Naive thymus-derived CD4-positive, alpha-beta T cell (primary cell): ENCODE results near the gene DNAJC3. TPM values are rescaled to one million over a fixed set of nuclear protein-coding genes. Genes with fewer than 3 reads are reported as not detected.
"Not testable (repeated sequence)": the region's sequence is repeated elsewhere in the genome, so short reads cannot be mapped to it uniquely, and the experiment has no call there.

Experiments
- ATAC-seq: fragments of 150-1000 bp; cut with Tn5 transposase; 2 replicates; pipeline ENCODE4 v1.10.0; 2021; ENCODE audit warnings: mild to moderate bottlenecking, moderate library complexity
- CTCF ChIA-PET: fragments of 350-600 bp; sonication (Branson Sonifier 250); formaldehyde crosslinking; loops from one replicate; lab custom pipeline; 2021; ENCODE audit warnings: antibody characterized with exemption; lab: Charles Lee
- POLR2A ChIA-PET: fragments of 350-600 bp; sonication (Branson Sonifier 250); formaldehyde crosslinking; loops from one replicate; lab custom pipeline; 2021; ENCODE audit warnings: antibody characterized with exemption, inconsistent platforms; lab: Charles Lee
- DNase-seq, 9 donors: peaks; one replicate each; pipeline versions ENCODE4 v3.0.0 to v3.0.0-alpha.2; 2020 to 2022; ENCODE audit warnings: mixed read lengths in 1 of 9
- H3K27ac ChIP-seq: one replicate; pipeline ENCODE4 v1.7.0; 2013; ENCODE audit warnings: mild to moderate bottlenecking, low read depth, low read length, moderate library complexity
- H3K27me3 ChIP-seq, 2 donors: one replicate each; pipeline ENCODE4 v1.7.0; 2013; ENCODE audit warnings: low read length in 2 of 2, mild to moderate bottlenecking in 2 of 2, moderate library complexity in 2 of 2; ENCODE audit not compliant: control insufficient read depth in 2 of 2, insufficient read depth in 2 of 2
- H3K36me3 ChIP-seq, 3 experiments: 1 replicate in 2 of 3; 2 replicates in 1 of 3; pipeline ENCODE4 v1.7.0; 2013; ENCODE audit warnings: low read length in 3 of 3, mild to moderate bottlenecking in 3 of 3, moderate library complexity in 1 of 3; ENCODE audit not compliant: insufficient read depth in 3 of 3, control insufficient read depth in 2 of 3
- H3K4me1 ChIP-seq, 2 donors: one replicate each; pipeline ENCODE4 v1.7.0; 2013; ENCODE audit warnings: low read length in 2 of 2, mild to moderate bottlenecking in 2 of 2, moderate library complexity in 1 of 2; ENCODE audit not compliant: control insufficient read depth in 2 of 2, insufficient read depth in 2 of 2
- H3K4me3 ChIP-seq: 2 replicates; pipeline ENCODE4 v1.7.0; 2013; ENCODE audit warnings: mild to moderate bottlenecking, low read length
- H3K9me3 ChIP-seq, 3 experiments: 1 replicate in 2 of 3; 2 replicates in 1 of 3; pipeline ENCODE4 v1.7.0; 2013; ENCODE audit warnings: low read length in 3 of 3; ENCODE audit not compliant: control insufficient read depth in 2 of 3
- H3K27ac Mint-ChIP-seq, 9 donors: one replicate each; pipeline ENCODE4 v1.8.0; 2020 to 2022; ENCODE audit warnings: mixed read lengths in 9 of 9, mild to moderate bottlenecking in 8 of 9, moderate library complexity in 5 of 9, inconsistent platforms in 2 of 9
- H3K27me3 Mint-ChIP-seq, 5 donors: one replicate each; pipeline ENCODE4 v1.8.0; 2021 to 2022; ENCODE audit warnings: mixed read lengths in 5 of 5, mild to moderate bottlenecking in 1 of 5
- H3K36me3 Mint-ChIP-seq, 5 donors: one replicate each; pipeline ENCODE4 v1.8.0; 2020 to 2022; ENCODE audit warnings: mixed read lengths in 5 of 5, mild to moderate bottlenecking in 3 of 5, inconsistent platforms in 1 of 5
- H3K4me1 Mint-ChIP-seq, 7 donors: one replicate each; pipeline ENCODE4 v1.8.0; 2020 to 2022; ENCODE audit warnings: mixed read lengths in 7 of 7, mild to moderate bottlenecking in 3 of 7, inconsistent platforms in 1 of 7
- H3K4me3 Mint-ChIP-seq, 10 donors: one replicate each; pipeline ENCODE4 v1.8.0; 2020 to 2022; ENCODE audit warnings: mild to moderate bottlenecking in 10 of 10, mixed read lengths in 10 of 10, moderate library complexity in 6 of 10, inconsistent platforms in 2 of 10
- H3K9me3 Mint-ChIP-seq, 11 donors: one replicate each; pipeline ENCODE4 v1.8.0; 2020 to 2022; ENCODE audit warnings: mixed read lengths in 11 of 11, mild to moderate bottlenecking in 4 of 11, inconsistent platforms in 1 of 11, moderate library complexity in 1 of 11
- intact Hi-C, 2 donors: fragments of 100-400 bp; cut with micrococcal nuclease; formaldehyde crosslinking; loops; one replicate each; pipeline ENCODE4 v1.15.1; 2023
- polyA plus RNA-seq, 2 donors: library from polyadenylated mRNA; unstranded; fragments of 300-500 nt; fragmentation: Illumina TruSeq; gene quantifications; one replicate each; pipeline ENCODE4 v1.2.3, GENCODE V29; 2021
- total RNA-seq, 6 experiments: library from RNA in 5 of 6; stranded (reverse) in 5 of 6; gene quantifications; 1 replicate in 5 of 6; 2 replicates in 1 of 6; pipeline ENCODE4 v1.2.3 and lab custom pipeline; 2021 to 2026

The DNAJC3 gene
- total and polyA plus RNA-seq, 7 experiments from 2014 or later: 11.3 to 33.0 (median 22.6) TPM

DNA sequence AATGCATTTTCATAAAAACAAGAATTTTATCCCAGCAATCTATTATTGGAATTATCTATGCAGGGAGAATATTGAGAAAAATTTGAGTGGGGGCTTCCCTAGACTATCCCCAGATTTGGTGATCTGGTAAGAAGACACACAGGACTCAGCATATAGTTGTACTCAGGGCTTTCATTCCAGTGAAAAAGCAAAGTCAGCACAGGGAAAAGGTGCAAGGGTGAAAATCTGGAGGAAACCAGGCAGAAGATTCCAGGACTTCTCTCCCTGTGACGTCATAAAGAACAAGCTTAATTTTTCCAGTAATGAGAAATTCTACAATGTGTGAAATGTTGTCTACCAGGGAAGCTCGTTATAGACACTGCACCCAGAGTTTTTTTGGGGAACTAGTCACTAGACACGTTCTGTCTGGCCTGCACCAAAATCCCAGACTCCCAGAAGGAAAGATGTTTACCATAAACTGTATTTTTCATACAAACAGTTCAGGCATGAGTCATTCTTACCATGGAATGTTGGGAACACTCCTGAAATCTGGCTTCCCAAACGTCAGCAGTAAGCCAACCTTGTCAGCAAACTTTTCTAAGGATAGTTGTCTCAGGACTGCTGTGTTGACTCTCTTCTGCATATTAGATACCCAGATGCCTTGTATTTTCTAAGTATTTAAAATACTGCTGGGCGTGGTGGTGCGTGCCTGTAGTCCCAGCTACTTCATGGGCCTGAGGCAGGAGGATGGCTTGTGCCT is 107.4 kb downstream of the DNAJC3 start:
- Mint-ChIP-seq H3K4me3 (no peak overlapping the region), H3K36me3 (peaks cover 12 to 63% (median 37%) of the 10 kb centered on the region in 5 donors), H3K4me1 (no peaks in the 10 kb centered on the region), H3K27ac (peak overlapping the region in 1 of 9 donors; percentile 5), H3K27me3 (no peaks in the 10 kb centered on the region), H3K9me3 (peaks cover 0 to 13% (median 0%) of the 10 kb centered on the region in 11 donors)
- Histone ChIP-seq H3K27me3 (no peaks in the 10 kb centered on the region), H3K4me1 (no peaks in the 10 kb centered on the region), H3K36me3 (peaks cover 0 to 49% (median 7%) of the 10 kb centered on the region in 3 experiments), H3K27ac (no peak overlapping the region), H3K9me3 (no peaks in the 10 kb centered on the region), H3K4me3 (no peak overlapping the region)
- no peak for DNase-seq
- CTCF ChIA-PET: no interaction called here
- POLR2A ChIA-PET: no interaction called here
- intact Hi-C loops: no loop called here
- ATAC-seq: no peak

DNA sequence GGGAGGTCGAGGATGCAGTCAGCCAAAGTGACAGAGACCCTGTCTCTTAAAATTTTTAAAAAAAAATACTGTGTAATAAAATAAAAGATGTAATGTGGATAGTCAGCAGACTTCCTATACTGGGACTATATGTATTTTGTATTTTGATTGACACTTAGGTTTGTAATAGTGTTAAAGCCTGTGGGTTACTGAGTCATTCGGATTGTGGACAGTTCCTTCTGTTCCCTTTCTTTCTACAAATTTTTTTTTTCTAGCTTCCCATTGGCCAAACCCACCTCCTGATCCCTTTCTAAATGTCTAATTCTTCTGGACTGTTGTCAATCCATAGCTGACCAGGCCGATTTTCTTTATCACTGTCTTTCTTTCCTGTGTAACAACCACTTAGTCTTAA is 108.0 kb downstream of the DNAJC3 start:
- Mint-ChIP-seq H3K27ac (no peak overlapping the region), H3K27me3 (no peaks in the 10 kb centered on the region), H3K9me3 (peaks cover 0 to 14% (median under 1%) of the 10 kb centered on the region in 11 donors), H3K36me3 (peaks cover 12 to 67% (median 43%) of the 10 kb centered on the region in 5 donors), H3K4me3 (no peak overlapping the region), H3K4me1 (no peaks in the 10 kb centered on the region)
- ChIA-PET CTCF (no interaction called here), POLR2A (no interaction called here)
- DNase-seq (no peak), ATAC-seq (no peak)
- Histone ChIP-seq H3K27ac (no peak overlapping the region), H3K27me3 (no peaks in the 10 kb centered on the region), H3K4me1 (no peaks in the 10 kb centered on the region), H3K9me3 (no peaks in the 10 kb centered on the region), H3K4me3 (no peak overlapping the region), H3K36me3 (peaks cover 0 to 50% (median 10%) of the 10 kb centered on the region in 3 experiments)
- intact Hi-C loops: no loop called here

DNA sequence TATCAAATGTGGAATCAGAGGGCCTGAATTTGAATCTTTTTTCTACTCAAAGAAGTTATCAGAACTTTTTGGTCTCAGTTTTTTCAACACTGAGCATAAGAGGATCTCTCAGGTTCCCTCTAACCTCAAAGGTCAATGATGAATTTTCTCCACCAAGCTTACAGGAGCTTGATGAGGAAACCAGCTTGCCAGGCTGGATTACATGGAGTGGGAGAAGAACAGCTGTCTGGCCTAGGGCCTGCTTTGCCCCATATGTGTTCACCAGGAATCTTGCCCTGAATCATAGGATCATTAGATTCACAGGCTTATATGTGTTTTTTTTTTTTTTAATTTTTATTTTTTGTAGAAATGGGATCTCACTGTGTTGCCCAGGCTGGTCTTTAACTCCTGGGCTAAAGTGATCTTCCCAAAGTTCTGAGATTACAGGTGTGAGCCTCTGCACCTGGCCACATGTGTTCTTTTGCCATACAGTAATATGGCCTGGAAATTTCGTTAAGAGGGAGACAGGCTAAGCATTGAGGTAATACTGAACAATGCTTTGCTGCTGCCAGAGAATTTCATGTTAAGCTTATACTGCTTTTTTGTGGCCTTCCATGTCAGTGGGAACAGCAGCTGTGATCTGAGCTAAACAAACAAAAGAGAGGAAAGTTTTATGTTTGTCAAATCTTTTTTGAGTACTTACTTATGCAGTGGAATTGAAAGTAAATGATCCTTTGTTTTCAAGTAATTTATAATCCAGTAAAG is 110.6 kb downstream of the DNAJC3 start:
- ChIA-PET POLR2A (no interaction called here), CTCF (no interaction called here)
- intact Hi-C loops: no loop called here
- ATAC-seq (no peak), DNase-seq (no peak)
- no peaks in the 10 kb centered on the region for H3K4me1 ChIP-seq
- no peak overlapping the region for H3K27ac ChIP-seq
- H3K4me3 Mint-ChIP-seq: no peak overlapping the region
- H3K27ac Mint-ChIP-seq: no peak overlapping the region
- no peak overlapping the region for H3K4me3 ChIP-seq
- H3K27me3 Mint-ChIP-seq: no peaks in the 10 kb centered on the region
- H3K4me1 Mint-ChIP-seq: no peaks in the 10 kb centered on the region
- H3K36me3 Mint-ChIP-seq: peaks cover 8 to 77% (median 63%) of the 10 kb centered on the region in 5 donors
- peaks cover 0 to 14% (median 3%) of the 10 kb centered on the region in 11 donors for H3K9me3 Mint-ChIP-seq
- no peaks in the 10 kb centered on the region for H3K9me3 ChIP-seq
- H3K36me3 ChIP-seq: peaks cover 0 to 57% (median 15%) of the 10 kb centered on the region in 3 experiments
- no peaks in the 10 kb centered on the region for H3K27me3 ChIP-seq

DNA sequence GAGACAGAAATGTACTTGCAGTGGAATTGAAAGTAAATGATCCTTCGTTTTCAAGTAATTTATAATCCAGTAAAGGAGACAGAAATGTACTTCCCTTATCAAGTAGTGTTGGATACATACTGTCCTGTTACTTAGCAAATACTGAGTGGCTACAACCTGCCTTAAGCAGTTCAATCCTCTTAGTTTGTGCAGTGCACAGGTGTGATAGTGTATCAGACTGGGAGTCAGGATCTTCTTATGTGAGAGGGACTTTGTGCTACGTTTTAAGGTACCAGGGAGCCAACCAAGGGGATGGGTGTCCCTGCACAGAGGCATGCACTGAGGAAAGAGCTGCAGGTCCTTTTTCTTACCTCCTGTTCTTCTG is 111.1 kb downstream of the DNAJC3 start:
- intact Hi-C loops: no loop called here
- no peak overlapping the region for H3K27ac ChIP-seq
- H3K36me3 ChIP-seq: peaks cover 0 to 58% (median 15%) of the 10 kb centered on the region in 3 experiments
- H3K9me3 ChIP-seq: no peaks in the 10 kb centered on the region
- H3K4me1 Mint-ChIP-seq: no peaks in the 10 kb centered on the region
- ChIA-PET CTCF (no interaction called here), POLR2A (no interaction called here)
- H3K4me1 ChIP-seq: no peaks in the 10 kb centered on the region
- DNase-seq (no peak), ATAC-seq (no peak)
- H3K4me3 ChIP-seq: no peak overlapping the region
- H3K9me3 Mint-ChIP-seq: peaks cover 0 to 14% (median 3%) of the 10 kb centered on the region in 11 donors
- no peak overlapping the region for H3K4me3 Mint-ChIP-seq
- H3K27ac Mint-ChIP-seq: no peak overlapping the region
- peaks cover 8 to 74% (median 68%) of the 10 kb centered on the region in 5 donors for H3K36me3 Mint-ChIP-seq
- no peaks in the 10 kb centered on the region for H3K27me3 Mint-ChIP-seq
- no peaks in the 10 kb centered on the region for H3K27me3 ChIP-seq

DNA sequence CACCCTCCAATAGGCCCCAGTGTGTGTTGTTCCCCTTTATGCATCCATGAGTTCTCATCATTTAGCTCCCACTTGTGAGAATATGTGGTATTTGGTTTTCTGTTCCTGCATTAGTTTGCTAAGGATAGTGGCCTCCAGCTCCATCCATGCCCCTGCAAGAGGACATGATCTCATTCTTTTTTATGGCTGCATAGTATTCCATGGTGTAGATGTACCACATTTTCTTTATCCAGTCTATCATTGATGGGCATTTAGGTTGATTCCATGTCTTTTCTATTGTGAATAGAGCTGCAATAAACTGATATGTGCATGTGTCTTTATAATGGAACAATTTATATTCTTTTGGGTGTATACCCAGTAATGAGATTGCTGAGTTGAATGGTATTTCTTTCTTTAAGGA is 112.4 kb downstream of the DNAJC3 start:
- intact Hi-C loops, H3K27me3 ChIP-seq, H3K27ac Mint-ChIP-seq, H3K4me1 ChIP-seq, CTCF ChIA-PET, H3K4me3 ChIP-seq, H3K4me1 Mint-ChIP-seq, H3K27ac ChIP-seq, ATAC-seq, H3K9me3 ChIP-seq, DNase-seq, H3K4me3 Mint-ChIP-seq, H3K27me3 Mint-ChIP-seq, POLR2A ChIA-PET: not testable (repeated sequence)
- H3K9me3 Mint-ChIP-seq: peaks cover 0 to 14% (median 3%) of the 10 kb centered on the region in 11 donors
- peaks cover 8 to 84% (median 67%) of the 10 kb centered on the region in 5 donors for H3K36me3 Mint-ChIP-seq
- peaks cover 0 to 58% (median 15%) of the 10 kb centered on the region in 3 experiments for H3K36me3 ChIP-seq

DNA sequence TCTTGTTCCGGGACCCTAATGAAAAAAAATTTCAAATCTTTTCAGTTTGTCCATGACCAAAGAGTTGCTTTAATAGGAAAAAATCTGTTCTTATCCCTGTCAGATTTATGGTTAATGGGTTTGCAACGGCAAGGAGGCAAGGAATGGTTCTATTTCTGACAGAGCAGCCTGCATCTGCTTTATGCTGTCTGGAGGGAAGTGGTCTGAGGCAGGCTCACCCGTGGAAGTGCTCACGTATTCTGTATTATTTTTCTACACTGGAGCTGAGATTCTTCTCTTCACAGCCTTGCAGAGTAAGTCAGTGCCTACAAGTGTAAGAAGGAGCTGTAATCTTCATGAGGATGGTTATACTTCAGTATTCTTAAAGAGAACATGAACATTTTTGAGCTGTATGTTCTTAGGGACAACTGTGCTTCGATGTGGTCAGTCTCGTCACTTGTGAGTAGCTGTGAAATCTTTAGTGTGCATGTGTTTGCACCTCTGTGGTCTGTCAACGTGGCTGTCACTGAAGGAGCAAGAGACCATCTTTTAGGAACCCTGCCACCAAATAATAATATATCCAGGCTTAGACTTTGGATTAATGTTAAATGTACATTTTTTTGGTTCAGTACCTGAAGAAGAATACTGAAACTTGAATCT is 114.3 kb downstream of the DNAJC3 start:
- CTCF ChIA-PET: no interaction called here

More for the DNA sequence above, 114.3 kb downstream of the DNAJC3 start:
- Histone ChIP-seq H3K27ac (no peak overlapping the region), H3K4me3 (no peak overlapping the region), H3K27me3 (no peaks in the 10 kb centered on the region), H3K9me3 (no peaks in the 10 kb centered on the region), H3K4me1 (no peaks in the 10 kb centered on the region), H3K36me3 (peaks cover 0 to 53% (median 15%) of the 10 kb centered on the region in 3 experiments)
- peaks cover 5 to 78% (median 55%) of the 10 kb centered on the region in 5 donors for H3K36me3 Mint-ChIP-seq
- peaks cover 0 to 14% (median 3%) of the 10 kb centered on the region in 11 donors for H3K9me3 Mint-ChIP-seq
- POLR2A ChIA-PET: no interaction called here
- intact Hi-C loops: no loop called here
- H3K4me3 Mint-ChIP-seq: no peak overlapping the region
- H3K27ac Mint-ChIP-seq: no peak overlapping the region
- no peaks in the 10 kb centered on the region for H3K27me3 Mint-ChIP-seq
- DNase-seq (no peak), ATAC-seq (no peak)
- H3K4me1 Mint-ChIP-seq: peaks cover 0 to 3% (median 0%) of the 10 kb centered on the region in 7 donors
